K562 (cell line): Measurements from ENCODE around the gene GATAD2B. TPM values are rescaled to one million over a fixed set of nuclear protein-coding genes. Genes with fewer than 3 reads are reported as not detected.

ENCODE experiments used
- CBFB ChIP-seq: sonication (generic); formaldehyde crosslinking; IDR thresholded peaks from 2 replicates; pipeline ENCODE4 v1.4.0; 2020; ENCODE audit warnings: mild to moderate bottlenecking, missing genetic modification reagents
- CREB1 ChIP-seq, 2 experiments: sonication (generic) in 1 of 2; formaldehyde crosslinking in 1 of 2; IDR thresholded peaks; 2 replicates each; pipeline versions ENCODE4 v1.6.1 to v1.8.0; 2012 to 2022; ENCODE audit warnings: inconsistent platforms in 1 of 2, mild to moderate bottlenecking in 1 of 2, missing genetic modification reagents in 1 of 2, moderate library complexity in 1 of 2
- EGR1 ChIP-seq: fragments of 450-650 bp; conservative IDR thresholded peaks from 2 replicates; pipeline ENCODE4 v1.6.1; 2017; ENCODE audit warnings: mild to moderate bottlenecking
- HNRNPUL1 ChIP-seq: fragments of 200-400 bp; formaldehyde crosslinking; IDR thresholded peaks from 2 replicates; pipeline ENCODE4 v1.6.1; 2017; ENCODE audit warnings: low read length
- NR2C2 ChIP-seq, 2 experiments: fragments of 200-800 bp in 1 of 2; sonication (Bioruptor generic) in 1 of 2; sonication (generic) in 1 of 2; formaldehyde crosslinking in 1 of 2; IDR thresholded peaks; 2 replicates each; pipeline versions ENCODE4 v1.6.1 to v1.8.0; 2016 to 2022; ENCODE audit warnings: mild to moderate bottlenecking in 1 of 2, missing compliant biosample characterization in 1 of 2, missing genetic modification characterization in 1 of 2, missing genetic modification reagents in 1 of 2
- PHTF2 ChIP-seq: fragments of 250-450 bp; sonication (Bioruptor Pico); IDR thresholded peaks from 2 replicates; pipeline ENCODE4 v1.5.0; 2021; ENCODE audit warnings: mild to moderate bottlenecking
- PTRF ChIP-seq: fragments of 450-650 bp; IDR thresholded peaks from 2 replicates; pipeline ENCODE4 v1.6.1; 2016; ENCODE audit warnings: mild to moderate bottlenecking, missing genetic modification characterization, missing compliant biosample characterization
- RAD21 ChIP-seq, 2 experiments: fragments of 250-450 bp in 1 of 2; fragments of 450-650 bp in 1 of 2; sonication (Bioruptor Pico) in 1 of 2; formaldehyde crosslinking in 1 of 2; IDR thresholded peaks in 1 of 2; conservative IDR thresholded peaks in 1 of 2; 2 replicates each; pipeline versions ENCODE4 v1.4.0 to v1.8.0; 2020 to 2022; ENCODE audit warnings: mild to moderate bottlenecking in 2 of 2, moderate library complexity in 1 of 2
- SMARCA4 ChIP-seq: fragments of 450-650 bp; IDR thresholded peaks from 2 replicates; pipeline ENCODE4 v1.6.1; 2016
- SREBF1 ChIP-seq: fragments of 150-350 bp; IDR thresholded peaks from 2 replicates; pipeline ENCODE4 v1.6.1; 2014; ENCODE audit warnings: antibody characterized with exemption, low read depth, low read length, borderline replicate concordance
- ZBTB1 ChIP-seq: sonication (generic); formaldehyde crosslinking; IDR thresholded peaks from 2 replicates; pipeline ENCODE4 v1.8.1; 2023; ENCODE audit warnings: missing genetic modification reagents, low read depth, mild to moderate bottlenecking, borderline replicate concordance
- ZBTB34 ChIP-seq: fragments of 250-450 bp; sonication (Bioruptor Pico); IDR thresholded peaks from 2 replicates; pipeline ENCODE4 v1.8.0; 2021; ENCODE audit warnings: mild to moderate bottlenecking, moderate library complexity
- ZKSCAN1 ChIP-seq: fragments of 150-350 bp; IDR thresholded peaks from 2 replicates; pipeline ENCODE4 v1.6.1; 2016; ENCODE audit warnings: low read depth, low read length
- ZNF121 ChIP-seq: sonication (generic); formaldehyde crosslinking; conservative IDR thresholded peaks from 2 replicates; pipeline ENCODE4 v1.8.0; 2022; ENCODE audit warnings: missing genetic modification reagents
- ZNF224 ChIP-seq: sonication (generic); formaldehyde crosslinking; IDR thresholded peaks from 2 replicates; pipeline ENCODE4 v1.8.0; 2022; ENCODE audit warnings: mild to moderate bottlenecking, missing genetic modification reagents
- ZNF263 ChIP-seq: sonication (generic); formaldehyde crosslinking; IDR thresholded peaks from 2 replicates; pipeline ENCODE4 v1.8.0; 2022; ENCODE audit warnings: mild to moderate bottlenecking, missing genetic modification reagents, borderline replicate concordance
- ZNF347 ChIP-seq: fragments of 450-650 bp; formaldehyde crosslinking; IDR thresholded peaks from 2 replicates; pipeline ENCODE4 v1.4.0; 2020; ENCODE audit warnings: low read depth, mild to moderate bottlenecking, moderate library complexity
- polyA plus RNA-seq, 8 experiments: library from polyadenylated mRNA; depleted of rRNA in 4 of 8; stranded (reverse) in 5 of 8; unstranded in 3 of 8; fragments of >200 nt; fragmentation: Nextera tagmentation in 2 of 8; fragmentation: Illumina TruSeq in 1 of 8; extraction: Ambion mirVana in 2 of 8; extraction: Trizol in 1 of 8; gene quantifications; 2 replicates each; pipeline versions ENCODE4 v1.2.1 to v1.2.3, GENCODE V29; 2011 to 2014; ENCODE audit warnings: inconsistent platforms in 1 of 8, missing spikeins in 1 of 8
- total RNA-seq, 7 experiments: library from RNA; depleted of rRNA in 6 of 7; stranded (reverse); fragments of >200 nt in 6 of 7; fragmentation: Illumina TruSeq in 2 of 7; extraction: Trizol in 2 of 7; gene quantifications; 2 replicates each; pipeline versions ENCODE4 v1.2.1 to v1.2.3, GENCODE V29; 2011 to 2021; ENCODE audit warnings: low replicate concordance in 1 of 7
- TF ChIP-seq, protein P1 (sequence below): fragments of 250-450 bp; sonication (Bioruptor Pico); IDR thresholded peaks from 2 replicates; pipeline ENCODE4 v1.5.0; 2020; ENCODE audit warnings: mild to moderate bottlenecking
- TF ChIP-seq, protein P2 (sequence below), 2 experiments: IDR thresholded peaks in 1 of 2; conservative IDR thresholded peaks in 1 of 2; 2 replicates each; pipeline ENCODE4 v1.6.1; 2016; ENCODE audit warnings: low read depth in 2 of 2, mild to moderate bottlenecking in 1 of 2, missing compliant biosample characterization in 1 of 2, missing genetic modification characterization in 1 of 2, moderate library complexity in 1 of 2

The GATAD2B gene
- total and polyA plus RNA-seq, 9 of the 15 experiments (the other 6 are each of a cell fraction or from before 2014, with no cell fraction given) = 1.5 to 40.2 (median 4.9) TPM

DNA sequence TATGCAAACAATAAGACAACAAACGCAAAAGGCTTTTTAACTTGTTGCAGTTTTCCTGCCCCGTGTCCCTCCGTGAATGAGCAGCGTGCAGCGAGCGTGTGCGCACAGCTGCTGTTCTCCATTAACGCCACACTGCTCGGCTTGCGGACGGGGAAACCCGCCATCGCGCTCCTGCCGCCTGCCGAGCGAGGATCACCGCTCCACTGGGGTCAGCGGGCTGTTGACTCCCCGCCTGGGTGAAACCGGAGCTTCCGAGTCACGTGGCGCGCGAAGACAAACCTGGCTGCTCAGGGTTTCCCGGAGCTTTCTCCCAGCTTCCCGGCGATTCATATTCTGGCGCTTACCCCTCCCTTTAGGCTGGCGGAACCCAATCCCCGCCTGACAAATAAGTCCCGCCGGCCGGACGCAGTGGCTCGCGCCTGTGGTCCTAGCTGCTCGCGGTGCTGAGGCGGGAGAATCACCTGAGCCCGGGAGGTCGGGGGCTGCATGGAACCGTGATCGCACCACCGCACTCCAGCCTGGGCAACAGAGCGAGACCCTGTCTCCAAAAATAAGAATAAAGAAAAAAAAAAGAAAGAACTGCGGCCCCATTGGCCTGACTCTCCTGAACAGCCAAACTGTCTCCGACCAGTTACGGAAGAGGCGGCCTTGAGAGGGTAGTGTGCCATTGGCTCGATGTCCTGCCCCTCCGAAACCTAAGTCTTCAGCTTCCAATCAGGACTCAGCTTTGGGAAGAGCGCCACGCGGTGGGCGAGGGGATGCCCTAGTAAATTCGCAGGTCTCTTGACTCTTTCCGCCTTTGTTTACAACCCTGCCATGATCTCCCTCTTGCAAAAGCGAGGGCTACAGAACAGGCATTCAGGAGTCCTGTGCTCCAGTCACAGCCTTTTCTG lies 44.6 kb upstream of the GATAD2B start, which contains the start of gene CREB3L4 (continued):
- no peak for TF ChIP-seq SREBF1
- TF ChIP-seq CBFB = no peak
- no peak for TF ChIP-seq ZNF263 (CRISPR knock-in tag)
- no peak for TF ChIP-seq PTRF (tag)
- TF ChIP-seq, protein P1, sequence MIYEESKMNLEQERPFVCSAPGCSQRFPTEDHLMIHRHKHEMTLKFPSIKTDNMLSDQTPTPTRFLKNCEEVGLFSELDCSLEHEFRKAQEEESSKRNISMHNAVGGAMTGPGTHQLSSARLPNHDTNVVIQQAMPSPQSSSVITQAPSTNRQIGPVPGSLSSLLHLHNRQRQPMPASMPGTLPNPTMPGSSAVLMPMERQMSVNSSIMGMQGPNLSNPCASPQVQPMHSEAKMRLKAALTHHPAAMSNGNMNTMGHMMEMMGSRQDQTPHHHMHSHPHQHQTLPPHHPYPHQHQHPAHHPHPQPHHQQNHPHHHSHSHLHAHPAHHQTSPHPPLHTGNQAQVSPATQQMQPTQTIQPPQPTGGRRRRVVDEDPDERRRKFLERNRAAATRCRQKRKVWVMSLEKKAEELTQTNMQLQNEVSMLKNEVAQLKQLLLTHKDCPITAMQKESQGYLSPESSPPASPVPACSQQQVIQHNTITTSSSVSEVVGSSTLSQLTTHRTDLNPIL (CRISPR knock-in tag) = no peak
- TF ChIP-seq EGR1 = 0 out of 2 replicates have a peak, but pooled peaks have one; percentile 12
- TF ChIP-seq PHTF2 (CRISPR knock-in tag) = no peak
- TF ChIP-seq, protein P2, sequence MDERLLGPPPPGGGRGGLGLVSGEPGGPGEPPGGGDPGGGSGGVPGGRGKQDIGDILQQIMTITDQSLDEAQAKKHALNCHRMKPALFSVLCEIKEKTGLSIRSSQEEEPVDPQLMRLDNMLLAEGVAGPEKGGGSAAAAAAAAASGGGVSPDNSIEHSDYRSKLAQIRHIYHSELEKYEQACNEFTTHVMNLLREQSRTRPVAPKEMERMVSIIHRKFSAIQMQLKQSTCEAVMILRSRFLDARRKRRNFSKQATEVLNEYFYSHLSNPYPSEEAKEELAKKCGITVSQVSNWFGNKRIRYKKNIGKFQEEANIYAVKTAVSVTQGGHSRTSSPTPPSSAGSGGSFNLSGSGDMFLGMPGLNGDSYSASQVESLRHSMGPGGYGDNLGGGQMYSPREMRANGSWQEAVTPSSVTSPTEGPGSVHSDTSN (CRISPR knock-in tag; IDR thresholded peaks at IDR 0.05; ENCODE audit: low read depth) = peak; percentile 97
- TF ChIP-seq, protein P2 (tag; conservative IDR thresholded peaks at IDR 0.05; ENCODE audit: low read depth) = peak; percentile 99
- 0 out of 2 replicates have a peak, but pooled peaks have one; percentile 50 for TF ChIP-seq ZBTB1 (CRISPR knock-in tag)
- 0 out of 2 replicates have a peak, but pooled peaks have one; percentile 63 for TF ChIP-seq ZNF224 (CRISPR knock-in tag)
- TF ChIP-seq ZBTB34 (CRISPR knock-in tag) = no peak
- no peak for TF ChIP-seq HNRNPUL1
- peak in 1 of 2 experiments; percentile 42; a peak in 2 of 4 replicates for TF ChIP-seq RAD21 (CRISPR knock-in tag; conservative IDR thresholded peaks at IDR 0.05 in 1 of 2, IDR thresholded peaks at IDR 0.05 in 1 of 2)
- peak; percentile 100 for TF ChIP-seq ZNF121 (CRISPR knock-in tag)
- peak; percentile 79; the same call in 1 of the 2 replicates for TF ChIP-seq NR2C2 (CRISPR knock-in tag; IDR thresholded peaks at IDR 0.05)
- TF ChIP-seq NR2C2 (tag; IDR thresholded peaks at IDR 0.05) = peak; percentile 85
- TF ChIP-seq ZNF347 = no peak
- TF ChIP-seq CREB1 (IDR thresholded peaks at IDR 0.05) = peak; percentile 51; the same call in 1 of the 2 replicates
- peak; percentile 67 for TF ChIP-seq CREB1 (CRISPR knock-in tag; IDR thresholded peaks at IDR 0.05)
- TF ChIP-seq ZKSCAN1 = peak; percentile 9; the same call in 1 of the 2 replicates
- TF ChIP-seq SMARCA4 = peak; percentile 75; the same call in 1 of the 2 replicates
